ENCODE measurements around the gene MARCOL. TPM values are rescaled to one million over a fixed set of nuclear protein-coding genes. Genes with fewer than 3 reads are reported as not detected.

Gene MARCOL
- total RNA-seq, 6 donors from 2014 or later, result not detected

DNA sequence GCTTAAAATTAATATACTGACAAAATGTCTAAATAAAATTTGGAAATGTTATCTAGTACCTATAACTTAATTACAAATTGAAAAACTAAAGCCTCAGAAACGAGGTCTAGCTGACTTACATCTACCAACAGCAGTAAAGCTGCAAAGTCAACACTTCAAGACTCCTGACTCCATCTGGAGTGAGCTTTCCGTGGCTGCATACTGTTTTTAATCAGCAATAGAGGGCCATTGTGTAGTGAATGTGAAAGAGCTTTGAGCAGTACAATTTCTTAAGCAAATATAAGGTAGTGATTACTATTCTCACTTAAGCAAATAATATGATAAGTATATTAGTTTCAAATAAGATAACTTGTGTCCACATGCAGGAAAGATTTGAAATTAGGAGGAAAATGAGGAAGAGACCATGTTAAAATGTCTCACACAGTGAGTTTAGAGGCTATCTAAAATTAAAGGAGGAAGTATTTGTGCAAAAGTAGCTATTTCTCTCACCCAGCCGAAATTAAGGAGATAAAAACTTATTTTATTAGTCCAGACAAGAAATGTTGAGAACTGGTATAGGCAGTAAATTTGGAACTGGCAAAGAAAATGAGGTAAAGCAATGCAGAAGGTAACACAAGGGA, 29.1 kb upstream of the MARCOL start:
- Histone ChIP-seq H3K9me3 (no peaks in the 10 kb centered on the region), H3K36me3 (no peaks in the 10 kb centered on the region), H3K4me1 (no peaks in the 10 kb centered on the region), H3K27ac (no peak overlapping the region), H3K27me3 (no peaks in the 10 kb centered on the region), H3K4me3 (no peak overlapping the region)
- DNase-seq (no peak), ATAC-seq (ENCODE audit: low FRiP score in 2 of 2) (no peak)
- 40 to 47% methylated on average over 3 of the region's 3 CpGs for WGBS, 2 donors
- TF ChIP-seq POLR2AphosphoS5 (IDR thresholded peaks at IDR 0.05) (no peak), POLR2A (IDR thresholded peaks at IDR 0.05) (no peak), EP300 (IDR thresholded peaks at IDR 0.05) (no peak)
- TF ChIP-seq, protein P1, sequence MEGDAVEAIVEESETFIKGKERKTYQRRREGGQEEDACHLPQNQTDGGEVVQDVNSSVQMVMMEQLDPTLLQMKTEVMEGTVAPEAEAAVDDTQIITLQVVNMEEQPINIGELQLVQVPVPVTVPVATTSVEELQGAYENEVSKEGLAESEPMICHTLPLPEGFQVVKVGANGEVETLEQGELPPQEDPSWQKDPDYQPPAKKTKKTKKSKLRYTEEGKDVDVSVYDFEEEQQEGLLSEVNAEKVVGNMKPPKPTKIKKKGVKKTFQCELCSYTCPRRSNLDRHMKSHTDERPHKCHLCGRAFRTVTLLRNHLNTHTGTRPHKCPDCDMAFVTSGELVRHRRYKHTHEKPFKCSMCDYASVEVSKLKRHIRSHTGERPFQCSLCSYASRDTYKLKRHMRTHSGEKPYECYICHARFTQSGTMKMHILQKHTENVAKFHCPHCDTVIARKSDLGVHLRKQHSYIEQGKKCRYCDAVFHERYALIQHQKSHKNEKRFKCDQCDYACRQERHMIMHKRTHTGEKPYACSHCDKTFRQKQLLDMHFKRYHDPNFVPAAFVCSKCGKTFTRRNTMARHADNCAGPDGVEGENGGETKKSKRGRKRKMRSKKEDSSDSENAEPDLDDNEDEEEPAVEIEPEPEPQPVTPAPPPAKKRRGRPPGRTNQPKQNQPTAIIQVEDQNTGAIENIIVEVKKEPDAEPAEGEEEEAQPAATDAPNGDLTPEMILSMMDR (IDR thresholded peaks at IDR 0.05), result no peak

- DNase-seq, result no peak
- TF ChIP-seq POLR2A (IDR thresholded peaks at IDR 0.05) (no peak), EP300 (IDR thresholded peaks at IDR 0.05) (no peak), POLR2AphosphoS5 (IDR thresholded peaks at IDR 0.05) (no peak)
- TF ChIP-seq, protein P1 (IDR thresholded peaks at IDR 0.05), result no peak
- 68 to 75% methylated on average over 1 of the region's 1 CpG for WGBS, 2 donors
Observed at GRCh38 chr5:148214665-148215185, 23.6 kb upstream of the MARCOL start.

GRCh38 chr5:148221508-148221907, 16.8 kb upstream of the MARCOL start:
- ATAC-seq (ENCODE audit: low FRiP score in 2 of 2), result no peak
- no peak for DNase-seq
- TF ChIP-seq POLR2A (IDR thresholded peaks at IDR 0.05) (no peak), EP300 (IDR thresholded peaks at IDR 0.05) (no peak), POLR2AphosphoS5 (IDR thresholded peaks at IDR 0.05) (no peak)
- TF ChIP-seq, protein P1 (IDR thresholded peaks at IDR 0.05), result no peak
- no peak overlapping the region for H3K27ac ChIP-seq
- no peak overlapping the region for H3K4me3 ChIP-seq
- no peaks in the 10 kb centered on the region for H3K4me1 ChIP-seq
- no peaks in the 10 kb centered on the region for H3K9me3 ChIP-seq
- 78 to 79% methylated on average over 6 of the region's 6 CpGs for WGBS, 2 donors
- H3K27me3 ChIP-seq, result no peaks in the 10 kb centered on the region
- H3K36me3 ChIP-seq, result no peaks in the 10 kb centered on the region

More at GRCh38 chr5:148214665-148215185, 23.6 kb upstream of the MARCOL start:
- ATAC-seq (ENCODE audit: low FRiP score in 2 of 2), result no peak
- Histone ChIP-seq H3K4me1 (no peaks in the 10 kb centered on the region), H3K9me3 (no peaks in the 10 kb centered on the region), H3K27me3 (no peaks in the 10 kb centered on the region), H3K27ac (no peak overlapping the region), H3K4me3 (no peak overlapping the region), H3K36me3 (no peaks in the 10 kb centered on the region)

DNA sequence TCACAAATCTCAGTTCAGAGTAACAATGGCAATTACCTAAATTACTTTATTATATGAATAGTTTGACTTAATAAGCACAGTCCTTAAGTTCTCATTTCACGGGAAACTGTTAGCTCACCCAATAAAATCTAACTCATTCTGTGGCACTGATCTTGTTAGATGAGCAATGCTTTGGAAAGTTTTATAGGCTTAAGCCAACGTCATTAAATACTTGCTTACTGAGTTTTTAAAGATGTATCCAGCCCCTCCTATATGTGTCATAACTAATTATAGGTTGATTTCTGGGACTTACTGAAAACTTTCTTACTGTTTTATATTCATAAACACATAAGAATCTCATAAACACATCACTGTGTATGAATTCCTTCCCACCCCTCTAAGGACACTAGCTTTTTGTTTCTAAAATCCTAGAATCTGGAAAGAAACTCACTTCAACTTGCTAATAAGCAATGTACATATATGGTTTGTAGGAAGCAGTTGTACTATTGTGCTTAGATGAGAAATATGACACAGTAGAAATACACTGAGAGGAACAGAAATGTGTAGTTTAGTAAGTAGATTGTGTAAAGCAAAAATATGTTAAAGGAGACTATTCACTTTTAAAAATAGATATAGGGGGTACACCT, 14.1 kb upstream of the MARCOL start:
- WGBS, 2 donors, result 79 to 80% methylated on average over 2 of the region's 2 CpGs
- TF ChIP-seq, protein P1 (IDR thresholded peaks at IDR 0.05), result no peak
- no peak for TF ChIP-seq EP300 (IDR thresholded peaks at IDR 0.05)
- TF ChIP-seq POLR2A (IDR thresholded peaks at IDR 0.05), result no peak
- no peak for TF ChIP-seq POLR2AphosphoS5 (IDR thresholded peaks at IDR 0.05)
- Histone ChIP-seq H3K4me1 (no peaks in the 10 kb centered on the region), H3K36me3 (no peaks in the 10 kb centered on the region), H3K27ac (no peak overlapping the region), H3K4me3 (no peak overlapping the region), H3K27me3 (no peaks in the 10 kb centered on the region), H3K9me3 (no peaks in the 10 kb centered on the region)
- ATAC-seq (ENCODE audit: low FRiP score in 2 of 2) (no peak), DNase-seq (no peak)
